Panc1 (cell line): ENCODE results near the gene PABPN1. TPM values are rescaled to one million over a fixed set of nuclear protein-coding genes. Genes with fewer than 3 reads are reported as not detected.
A peak's percentile ranks its signal among the peaks of the same experiment; 100 is the strongest.

Source experiments
- ATAC-seq: fragments of 200-7000 bp; cut with Tn5 transposase; 2 replicates; pipeline ENCODE4 v1.9.1; 2020; ENCODE audit warnings: mild to moderate bottlenecking, moderate library complexity
- BruUV-seq: library from RNA; stranded (reverse); fragments of 400-500 nt; replicated peaks from 2 replicates; lab custom pipeline; 2021; lab: Mats Ljungman, UMichigan
- CTCF ChIA-PET: fragments of 300-600 bp; sonication (Branson Sonifier 250); formaldehyde crosslinking; loops from one replicate; lab custom pipeline; 2022; ENCODE audit warnings: antibody characterized with exemption; lab: Charles Lee
- POLR2A ChIA-PET: fragments of 300-600 bp; sonication (Branson Sonifier 250); formaldehyde crosslinking; loops from one replicate; lab custom pipeline; 2022; ENCODE audit warnings: antibody characterized with exemption; lab: Charles Lee
- DNase-seq: peaks from one replicate; pipeline ENCODE4 v3.0.0-alpha.2; 2010; ENCODE audit warnings: low read depth, low spot score
- H3K27ac ChIP-seq: 2 replicates; pipeline ENCODE4 v1.5.1; 2011; ENCODE audit warnings: mild to moderate bottlenecking, low read length, inconsistent platforms
- H3K27me3 ChIP-seq: fragments of 200-500 bp; sonication (Bioruptor generic); 2 replicates; pipeline ENCODE4 v1.6.0; 2014; ENCODE audit warnings: low read length, inconsistent platforms; ENCODE audit not compliant: control insufficient read depth, insufficient read depth
- H3K36me3 ChIP-seq: fragments of 200-500 bp; sonication (Bioruptor generic); 2 replicates; pipeline ENCODE4 v1.5.1; 2014; ENCODE audit warnings: inconsistent platforms, mild to moderate bottlenecking, low read length, moderate library complexity; ENCODE audit not compliant: control insufficient read depth, insufficient read depth
- H3K4me1 ChIP-seq: 2 replicates; pipeline ENCODE4 v1.5.1; 2011; ENCODE audit warnings: inconsistent platforms, mild to moderate bottlenecking, low read length, moderate library complexity; ENCODE audit not compliant: control insufficient read depth, insufficient read depth
- H3K4me3 ChIP-seq, 2 experiments: 2 replicates each; pipeline ENCODE4 v1.5.1; 2011 to 2012; ENCODE audit warnings: low read depth in 2 of 2, low read length in 2 of 2, mild to moderate bottlenecking in 2 of 2, inconsistent platforms in 1 of 2, moderate library complexity in 1 of 2
- H3K9me3 ChIP-seq: fragments of 200-500 bp; sonication (Bioruptor generic); 2 replicates; pipeline ENCODE4 v1.5.1; 2014; ENCODE audit warnings: low read depth, mild to moderate bottlenecking, inconsistent platforms, low read length, moderate library complexity; ENCODE audit not compliant: control insufficient read depth, insufficient read depth
- CTCF ChIP-seq: fragments of 450-650 bp; IDR thresholded peaks from 2 replicates; pipeline ENCODE4 v1.5.1; 2017; ENCODE audit warnings: mild to moderate bottlenecking
- POLR2AphosphoS5 ChIP-seq: IDR thresholded peaks from 2 replicates; pipeline ENCODE4 v1.6.1; 2012; ENCODE audit warnings: mild to moderate bottlenecking, low read depth, low read length, moderate library complexity
- REST ChIP-seq, 2 experiments: IDR thresholded peaks; 2 replicates each; pipeline ENCODE4 v1.6.1; 2011 to 2012; ENCODE audit warnings: low read depth in 2 of 2, control low read depth in 1 of 2, low read length in 1 of 2, mild to moderate bottlenecking in 1 of 2, moderate library complexity in 1 of 2; ENCODE audit not compliant: insufficient read depth in 1 of 2
- SIN3A ChIP-seq: IDR thresholded peaks from 2 replicates; pipeline ENCODE4 v1.6.1; 2012; ENCODE audit warnings: low read depth, mild to moderate bottlenecking, low read length, moderate library complexity, borderline replicate concordance; ENCODE audit not compliant: insufficient read depth
- TCF7L2 ChIP-seq: IDR thresholded peaks from 2 replicates; pipeline ENCODE4 v1.6.1; 2011; ENCODE audit warnings: mild to moderate bottlenecking, low read depth, low read length, inconsistent platforms
- in situ Hi-C: cut with HindIII; loops from 2 replicates; pipeline ENCODE4 v1.10.0; 2016; ENCODE audit warnings: low sequenced_read_pairs, low pct_unique_long_range_greater_than_20kb
- intact Hi-C: fragments of 100-400 bp; cut with micrococcal nuclease; formaldehyde crosslinking; loops from one replicate; pipeline ENCODE4 v1.10.0; 2022; ENCODE audit not compliant: unreplicated experiment
- total RNA-seq: library from RNA; stranded (reverse); gene quantifications from one replicate; pipeline ENCODE4 v1.2.1, GENCODE V29; 2021; ENCODE audit not compliant: unreplicated experiment

Gene PABPN1
- total RNA-seq, 1 experiment from 2014 or later = 159 TPM

- CTCF ChIA-PET = interaction anchor here (0.5 to 1.5 kb wide), 4 partner anchors 19 to 54 kb away, joined by 3 to 7 read pairs (median 4); partner anchors contain the start of gene BCL2L2
- intact Hi-C loops (no loop called here), in situ Hi-C loops (no loop called here)
- Histone ChIP-seq H3K4me1 (no peaks in the 10 kb centered on the region), H3K9me3 (no peaks in the 10 kb centered on the region), H3K27me3 (peaks cover 3% of the 10 kb centered on the region; the same call in 1 of the 2 replicates), H3K4me3 (no peak overlapping the region), H3K27ac (no peak overlapping the region), H3K36me3 (no peaks in the 10 kb centered on the region)
- no peak for DNase-seq
- TF ChIP-seq REST (IDR thresholded peaks at IDR 0.05; ENCODE audit: insufficient read depth in 1 of 2, low read depth in 2 of 2, low read length in 1 of 2) = no peak
- TF ChIP-seq CTCF = peak; percentile 30; the same call in 1 of the 2 replicates
- peak; percentile 55; the same call in 1 of the 2 replicates for ATAC-seq
- no TSS peak for BruUV-seq
- POLR2A ChIA-PET = no interaction called here
Measured at GRCh38 chr14:23360496-23360895, 39.2 kb downstream of the PABPN1 start.

DNA sequence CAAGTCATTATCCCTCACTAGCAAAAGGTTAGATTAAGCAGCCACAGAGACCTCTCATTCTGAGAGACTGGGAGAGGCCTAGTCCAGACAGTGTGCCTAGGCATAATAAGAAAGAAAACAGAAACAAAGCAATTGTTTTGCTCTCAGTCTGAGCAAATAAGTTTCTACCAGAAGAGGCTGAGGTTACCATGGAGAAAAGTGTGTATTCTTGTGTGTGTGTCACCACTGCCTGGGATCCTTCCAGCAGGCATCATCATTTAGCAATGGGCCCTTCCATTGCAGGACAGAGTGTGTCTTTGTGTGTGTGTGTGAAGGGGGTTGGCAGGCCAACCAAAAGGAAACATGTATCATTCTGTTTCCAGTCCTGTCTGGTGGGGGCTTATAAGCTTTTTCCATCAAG is 40.1 kb downstream of the PABPN1 start:
- BruUV-seq = no TSS peak
- no peak overlapping the region for H3K27ac ChIP-seq
- POLR2A ChIA-PET = no interaction called here
- no peaks in the 10 kb centered on the region for H3K9me3 ChIP-seq
- CTCF ChIA-PET = interaction anchor here (1.0 to 1.5 kb wide), 2 partner anchors 18 to 55 kb away, joined by 3 to 7 read pairs; partner anchors contain the start of gene BCL2L2
- H3K4me1 ChIP-seq = no peaks in the 10 kb centered on the region
- no peaks in the 10 kb centered on the region for H3K36me3 ChIP-seq
- H3K27me3 ChIP-seq = no peaks in the 10 kb centered on the region; the same call in 1 of the 2 replicates
- H3K4me3 ChIP-seq = no peak overlapping the region
- no peak for TF ChIP-seq POLR2AphosphoS5
- TF ChIP-seq CTCF = no peak
- no peak for TF ChIP-seq SIN3A
- TF ChIP-seq REST (IDR thresholded peaks at IDR 0.05; ENCODE audit: insufficient read depth in 1 of 2, low read depth in 2 of 2, low read length in 1 of 2) = no peak
- no peak for TF ChIP-seq TCF7L2
- DNase-seq (no peak), ATAC-seq (no peak)
- in situ Hi-C loops (no loop called here), intact Hi-C loops (no loop called here)
